IMR-90 (cell line): ENCODE results near the gene MCTP2. TPM values are rescaled to one million over a fixed set of nuclear protein-coding genes. Genes with fewer than 3 reads are reported as not detected.
"Not testable (repeated sequence)": the region's sequence is repeated elsewhere in the genome, so short reads cannot be mapped to it uniquely, and the experiment has no call there.

Experiments used
- ATAC-seq: fragments of 200-7000 bp; cut with Tn5 transposase; 2 replicates; pipeline ENCODE4 v1.9.1; 2020; ENCODE audit warnings: low read depth, mild to moderate bottlenecking, moderate library complexity
- BruUV-seq: library from RNA; stranded (reverse); fragments of 400-500 nt; replicated peaks from 2 replicates; lab custom pipeline; 2021; lab: Mats Ljungman, UMichigan
- CTCF ChIA-PET: fragments of 300-600 bp; formaldehyde crosslinking; extraction: SDS; loops from one replicate; lab custom pipeline; 2021; ENCODE audit warnings: antibody characterized with exemption; lab: Yijun Ruan, JAX
- POLR2A ChIA-PET: fragments of 300-600 bp; sonication (Branson Sonifier 250); formaldehyde crosslinking; loops from one replicate; lab custom pipeline; 2022; ENCODE audit warnings: antibody characterized with exemption; ENCODE audit not compliant: unreplicated experiment; lab: Charles Lee
- DNase-seq: peaks from one replicate; pipeline ENCODE4 v3.0.0; 2013
- H2AFZ ChIP-seq: replicated peaks from 2 replicates; pipeline ENCODE3; 2013; ENCODE audit warnings: low read length, mild to moderate bottlenecking; ENCODE audit not compliant: poor library complexity
- H2AK5ac ChIP-seq: 2 replicates; pipeline ENCODE4 v1.6.1; 2013; ENCODE audit warnings: low read depth, low read length, inconsistent platforms
- H2AK9ac ChIP-seq: replicated peaks from 2 replicates; pipeline ENCODE3; 2013; ENCODE audit warnings: mild to moderate bottlenecking, low read depth, low read length, moderate library complexity; ENCODE audit not compliant: poor library complexity
- H2BK120ac ChIP-seq: 2 replicates; pipeline ENCODE4 v1.6.1; 2013; ENCODE audit warnings: low read depth, low read length, inconsistent platforms
- H2BK15ac ChIP-seq: 3 replicates; pipeline ENCODE4 v1.6.1; 2013; ENCODE audit warnings: low read depth, low read length, inconsistent platforms
- H2BK20ac ChIP-seq: 2 replicates; pipeline ENCODE4 v1.6.1; 2013; ENCODE audit warnings: low read depth, mild to moderate bottlenecking, inconsistent platforms, low read length, moderate library complexity
- H2BK5ac ChIP-seq: 2 replicates; pipeline ENCODE4 v1.6.1; 2013; ENCODE audit warnings: mild to moderate bottlenecking, low read depth, low read length, inconsistent platforms; ENCODE audit not compliant: poor library complexity, severe bottlenecking
- H3K14ac ChIP-seq: replicated peaks from 2 replicates; pipeline ENCODE4 v1.6.1; 2013; ENCODE audit warnings: low read depth, low read length, inconsistent platforms
- H3K18ac ChIP-seq: 2 replicates; pipeline ENCODE4 v1.6.1; 2013; ENCODE audit warnings: low read depth, low read length, control low read depth
- H3K23ac ChIP-seq: 2 replicates; pipeline ENCODE4 v1.6.1; 2013; ENCODE audit warnings: low read depth, low read length, inconsistent platforms
- H3K27ac ChIP-seq: 2 replicates; pipeline ENCODE4 v1.5.1; 2013; ENCODE audit warnings: mild to moderate bottlenecking, control low read depth, low read length; ENCODE audit not compliant: insufficient read depth
- H3K27me3 ChIP-seq: 2 replicates; pipeline ENCODE4 v1.6.1; 2013; ENCODE audit warnings: low read length; ENCODE audit not compliant: control insufficient read depth, insufficient read depth
- H3K36me3 ChIP-seq: 2 replicates; pipeline ENCODE4 v1.6.1; 2013; ENCODE audit warnings: low read length, mixed read lengths; ENCODE audit not compliant: control insufficient read depth, insufficient read depth
- H3K4ac ChIP-seq: 2 replicates; pipeline ENCODE4 v1.6.1; 2013; ENCODE audit warnings: low read depth, low read length, inconsistent platforms
- H3K4me1 ChIP-seq: 2 replicates; pipeline ENCODE4 v1.6.1; 2013; ENCODE audit warnings: low read length, mixed read lengths; ENCODE audit not compliant: control insufficient read depth, insufficient read depth
- H3K4me2 ChIP-seq: 2 replicates; pipeline ENCODE4 v1.6.1; 2013; ENCODE audit warnings: low read depth, mild to moderate bottlenecking, control low read depth, low read length, moderate library complexity
- H3K4me3 ChIP-seq: 2 replicates; pipeline ENCODE4 v1.5.1; 2013; ENCODE audit warnings: low read depth, mild to moderate bottlenecking, control low read depth, low read length, moderate library complexity; ENCODE audit not compliant: insufficient read depth
- H3K56ac ChIP-seq: 2 replicates; pipeline ENCODE4 v1.6.1; 2013; ENCODE audit warnings: low read length, inconsistent platforms; ENCODE audit not compliant: insufficient read depth; ENCODE audit errors: extremely low read depth
- H3K79me1 ChIP-seq, 2 experiments: 2 replicates each; pipeline ENCODE4 v1.6.1; 2013; ENCODE audit warnings: low read length in 2 of 2, inconsistent platforms in 1 of 2, low read depth in 1 of 2
- H3K9ac ChIP-seq: 2 replicates; pipeline ENCODE4 v1.6.1; 2013; ENCODE audit warnings: low read depth, low read length, control low read depth
- H3K9me1 ChIP-seq: 2 replicates; pipeline ENCODE4 v1.6.1; 2013; ENCODE audit warnings: low read length, inconsistent platforms; ENCODE audit not compliant: insufficient read depth
- H3K9me3 ChIP-seq: 2 replicates; pipeline ENCODE4 v1.6.1; 2013; ENCODE audit warnings: low read length; ENCODE audit not compliant: control insufficient read depth, insufficient read depth
- H4K20me1 ChIP-seq: 2 replicates; pipeline ENCODE4 v1.6.1; 2013; ENCODE audit warnings: low read length, inconsistent platforms; ENCODE audit not compliant: insufficient read depth
- H4K5ac ChIP-seq: 2 replicates; pipeline ENCODE4 v1.6.1; 2013; ENCODE audit warnings: mild to moderate bottlenecking, low read depth, low read length, control low read depth
- H4K8ac ChIP-seq, 2 experiments: 2 replicates each; pipeline ENCODE4 v1.6.1; 2013; ENCODE audit warnings: low read depth in 2 of 2, low read length in 2 of 2, control low read depth in 1 of 2, inconsistent platforms in 1 of 2
- H4K91ac ChIP-seq: 2 replicates; pipeline ENCODE4 v1.6.1; 2013; ENCODE audit warnings: low read depth, low read length, inconsistent platforms; ENCODE audit not compliant: insufficient read depth
- WGBS, 2 experiments: methylation state at CpG; one replicate each; pipeline versions ENCODE4 v1.1.5 to v1.1.7; 2013; ENCODE audit warnings: missing lambda C conversion rate in 2 of 2; ENCODE audit not compliant: insufficient read length in 1 of 2; ENCODE audit errors: extremely low coverage in 2 of 2; 5-methylcytosine and 5-hydroxymethylcytosine counted together
- dilution Hi-C: fragments of 300-500 bp; cut with HindIII; formaldehyde crosslinking; loops from one replicate; pipeline ENCODE4 v1.14.3; 2018; ENCODE audit warnings: low sequenced_read_pairs; ENCODE audit not compliant: unreplicated experiment
- in situ Hi-C: fragments of 300-500 bp; cut with MboI; formaldehyde crosslinking; loops from 3 replicates; pipeline ENCODE4 v1.14.3; 2019; ENCODE audit warnings: low sequenced_read_pairs, inconsistent platforms, mixed read lengths
- intact Hi-C: fragments of 100-400 bp; cut with micrococcal nuclease; formaldehyde crosslinking; loops from 2 replicates; pipeline ENCODE4 v1.10.0; 2022
- polyA plus RNA-seq, 3 experiments: library from polyadenylated mRNA; depleted of rRNA; stranded (reverse); fragments of >200 nt; gene quantifications; 2 replicates each; pipeline ENCODE4 v1.2.3, GENCODE V29; 2012; ENCODE audit warnings: low replicate concordance in 1 of 3
- total RNA-seq: library from RNA; depleted of rRNA; stranded (reverse); fragments of >200 nt; gene quantifications from 2 replicates; pipeline ENCODE4 v1.2.3, GENCODE V29; 2012

The MCTP2 gene
- total and polyA plus RNA-seq, 2 of the 4 experiments (the other 2 are of a cell fraction) = 5.1 to 9.9 TPM

- H3K4me3 ChIP-seq, H2AK9ac ChIP-seq, CTCF ChIA-PET, H3K23ac ChIP-seq, H2AK5ac ChIP-seq, ATAC-seq, H3K4me2 ChIP-seq, H2AFZ ChIP-seq, H3K14ac ChIP-seq, H3K27ac ChIP-seq, H3K9ac ChIP-seq, H2BK120ac ChIP-seq, H3K56ac ChIP-seq, H3K79me1 ChIP-seq, BruUV-seq, H2BK15ac ChIP-seq, H3K36me3 ChIP-seq, H4K20me1 ChIP-seq, H3K27me3 ChIP-seq, POLR2A ChIA-PET, in situ Hi-C loops, H4K8ac ChIP-seq, H3K9me3 ChIP-seq, DNase-seq, intact Hi-C loops, H4K5ac ChIP-seq, H3K4ac ChIP-seq, H4K91ac ChIP-seq, dilution Hi-C loops, H3K18ac ChIP-seq, H3K4me1 ChIP-seq, H2BK20ac ChIP-seq, H2BK5ac ChIP-seq, H3K9me1 ChIP-seq: not testable (repeated sequence)
- WGBS, 2 experiments = no CpG with 5 or more reads among the region's 1 CpG
These were observed 262.2 kb downstream of the MCTP2 start for GRCh38 chr15:94493586-94493985.
